ENCODE results near the gene TRERF1.

- TF ChIP-seq SMC3 (IDR thresholded peaks at IDR 0.05; ENCODE audit: low read depth, low read length), result no peak
- no peak for TF ChIP-seq CEBPB (IDR thresholded peaks at IDR 0.05; ENCODE audit: low read depth, low read length)
- TF ChIP-seq POLR2A (IDR thresholded peaks at IDR 0.05; ENCODE audit: low read depth, low read length), result no peak
- no peak for TF ChIP-seq CTCF (conservative IDR thresholded peaks at IDR 0.05; ENCODE audit: low read depth, low read length)
- no peak for TF ChIP-seq MXI1 (IDR thresholded peaks at IDR 0.05; ENCODE audit: borderline replicate concordance, low read depth, low read length)
- no peak for TF ChIP-seq RAD21 (IDR thresholded peaks at IDR 0.05; ENCODE audit: low read length)
- peak; percentile 7 for TF ChIP-seq RCOR1 (IDR thresholded peaks at IDR 0.05; ENCODE audit: insufficient replicate concordance, low read length)
- TF ChIP-seq RFX5 (IDR thresholded peaks at IDR 0.05; ENCODE audit: low read depth, low read length), result no peak
- TF ChIP-seq MAZ (IDR thresholded peaks at IDR 0.05; ENCODE audit: borderline replicate concordance, low read depth, low read length), result no peak
- no peak for TF ChIP-seq USF2 (IDR thresholded peaks at IDR 0.05; ENCODE audit: low read depth, low read length)
- no peak for TF ChIP-seq NFE2L2 (IDR thresholded peaks at IDR 0.05; ENCODE audit: low read depth, low read length)
- TF ChIP-seq FOS (IDR thresholded peaks at IDR 0.05; ENCODE audit: low read depth, low read length), result no peak
These were observed 261.1 kb downstream of the TRERF1 start for GRCh38 chr6:42190554-42191183.

Measured in IMR-90 (cell line).